Large intestine (tissue), 12 donors: ENCODE measurements around the gene FMN2. TPM values are rescaled to one million over a fixed set of nuclear protein-coding genes. Genes with fewer than 3 reads are reported as not detected.
A peak's percentile ranks its signal among the peaks of the same experiment; 100 is the strongest.

ENCODE experiments used
- DNase-seq, 2 donors: peaks; one replicate each; pipeline versions ENCODE4 v3.0.0 to v3.0.0-alpha.2; 2013
- H3K27ac ChIP-seq: one replicate; pipeline ENCODE4 v1.5.1; 2013; ENCODE audit warnings: low read length
- H3K27me3 ChIP-seq: 2 replicates; pipeline ENCODE4 v1.6.1; 2013; ENCODE audit warnings: low read length; ENCODE audit not compliant: control insufficient read depth, insufficient read depth
- H3K36me3 ChIP-seq: 2 replicates; pipeline ENCODE4 v1.6.1; 2013; ENCODE audit warnings: low read length; ENCODE audit not compliant: control insufficient read depth, insufficient read depth
- H3K4me1 ChIP-seq: one replicate; pipeline ENCODE4 v1.6.1; 2013; ENCODE audit warnings: low read length; ENCODE audit not compliant: control insufficient read depth, insufficient read depth
- H3K4me3 ChIP-seq: one replicate; pipeline ENCODE4 v1.5.1; 2013; ENCODE audit warnings: low read length
- H3K9me3 ChIP-seq: one replicate; pipeline ENCODE4 v1.6.1; 2013; ENCODE audit warnings: mild to moderate bottlenecking, low read depth, low read length, moderate library complexity; ENCODE audit not compliant: control insufficient read depth
- WGBS: methylation state at CpG from one replicate; pipeline ENCODE4 v1.1.5; 2013; ENCODE audit warnings: low lambda C conversion rate; ENCODE audit not compliant: insufficient coverage; 5-methylcytosine and 5-hydroxymethylcytosine counted together
- long read RNA-seq, 11 donors: transcript quantifications; one replicate each; lab custom pipeline, GENCODE V29; 2026
- polyA plus RNA-seq: library from polyadenylated mRNA; unstranded; fragments of 120-200 nt; gene quantifications from one replicate; pipeline ENCODE4 v1.2.1, GENCODE V29; 2013

The FMN2 gene
- 1.8 TPM for polyA plus RNA-seq
- long read RNA-seq, donor 1: 0 reads
- long read RNA-seq, donor 2: 0 reads
- long read RNA-seq, donor 3: 0 reads
- long read RNA-seq, donor 4: 0 reads
- long read RNA-seq, donor 5: 0 reads
- long read RNA-seq, donor 6: 0 reads
- long read RNA-seq, donor 7: 0 reads
- long read RNA-seq, donor 8: 0 reads
- long read RNA-seq, donor 9: 0 reads
- long read RNA-seq, donor 10: 0 reads
- long read RNA-seq, donor 11, full-length matches to known transcripts: 1 of 1 reads
- long read RNA-seq, donor 11, partial matches to known transcripts: 0 of 1 reads
- long read RNA-seq, donor 11, other reads (novel, unspliced or antisense): 0 of 1 reads

- H3K4me3 ChIP-seq: peak within 1 kb of the TSS; percentile 46
- H3K27ac ChIP-seq: no peak within 1 kb of the TSS
- DNase-seq: peak in 1 of 2 donors; percentile 38
- H3K9me3 ChIP-seq: peaks cover 10% of the 10 kb centered on the region
- no CpG with 5 or more reads among the region's 78 CpGs for WGBS
- H3K36me3 ChIP-seq: no peaks in the 10 kb centered on the region
- peaks cover 62% of the 10 kb centered on the region for H3K27me3 ChIP-seq
- H3K4me1 ChIP-seq: no peaks in the 10 kb centered on the region
Observed at GRCh38 chr1:240091614-240092300, at the start of gene FMN2. Gene FMN2, plus strand, starts transcription at chr1:240091883. Its CDS starts 227 bp downstream, at chr1:240092110.

DNA sequence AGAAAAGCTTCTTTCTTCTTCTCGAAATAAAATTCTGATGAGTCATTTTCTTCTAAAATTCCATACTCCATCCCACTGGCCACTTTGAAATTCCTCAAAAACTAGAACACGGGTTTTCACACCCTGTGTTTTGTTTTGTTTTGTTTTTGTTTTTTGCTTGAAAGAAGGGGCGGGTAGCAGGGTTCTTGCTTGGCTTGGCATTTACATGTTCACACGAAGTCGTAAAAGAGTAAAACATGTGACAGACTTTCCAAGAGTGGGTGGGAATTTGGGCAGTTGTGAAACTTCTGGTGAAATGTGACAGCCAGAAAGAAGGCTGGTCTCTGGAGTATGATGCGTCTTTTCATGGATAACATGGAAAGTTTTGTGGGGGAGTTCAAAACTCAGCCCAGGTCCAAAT lies 47.1 kb upstream of the FMN2 start:
- Histone ChIP-seq H3K4me1 (no peaks in the 10 kb centered on the region), H3K27ac (no peak overlapping the region), H3K4me3 (no peak overlapping the region), H3K9me3 (no peaks in the 10 kb centered on the region), H3K36me3 (no peaks in the 10 kb centered on the region), H3K27me3 (no peaks in the 10 kb centered on the region)
- DNase-seq: no peak
- WGBS: 83% methylated on average over 1 of the region's 6 CpGs

DNA sequence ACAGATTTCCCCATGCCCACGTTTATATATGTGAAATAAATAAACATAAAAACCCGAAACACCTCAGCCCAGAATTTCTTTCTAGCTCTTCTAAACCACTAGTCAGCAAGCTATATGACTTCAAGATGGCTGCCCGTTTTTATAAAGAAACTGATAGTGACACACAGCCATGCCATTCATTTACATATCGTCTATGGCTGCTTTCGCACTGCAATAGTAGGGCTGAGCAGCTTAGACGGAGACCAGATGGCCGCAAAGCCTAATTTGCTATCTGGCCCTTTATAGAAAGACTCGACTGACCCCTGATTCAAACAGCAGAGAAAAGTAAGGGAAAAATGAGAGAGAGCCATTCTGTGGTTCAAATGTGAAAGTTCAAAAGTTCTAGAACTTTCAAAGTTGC lies 45.7 kb upstream of the FMN2 start:
- Histone ChIP-seq H3K27me3 (no peaks in the 10 kb centered on the region), H3K4me1 (no peaks in the 10 kb centered on the region), H3K9me3 (no peaks in the 10 kb centered on the region), H3K36me3 (no peaks in the 10 kb centered on the region), H3K27ac (no peak overlapping the region), H3K4me3 (no peak overlapping the region)
- WGBS: no CpG with 5 or more reads among the region's 8 CpGs
- DNase-seq: no peak

- H3K4me1 ChIP-seq: no peaks in the 10 kb centered on the region
- no peak overlapping the region for H3K4me3 ChIP-seq
- no peak for DNase-seq
- no peaks in the 10 kb centered on the region for H3K27me3 ChIP-seq
- WGBS: no CpG with 5 or more reads among the region's 9 CpGs
- H3K9me3 ChIP-seq: no peaks in the 10 kb centered on the region
- no peak overlapping the region for H3K27ac ChIP-seq
- no peaks in the 10 kb centered on the region for H3K36me3 ChIP-seq
Observed at GRCh38 chr1:240054109-240054701, 37.5 kb upstream of the FMN2 start.

GRCh38 chr1:240055936-240056335 lies 35.7 kb upstream of the FMN2 start:
- Histone ChIP-seq H3K36me3 (no peaks in the 10 kb centered on the region), H3K27me3 (no peaks in the 10 kb centered on the region), H3K4me1 (no peaks in the 10 kb centered on the region), H3K4me3 (no peak overlapping the region), H3K9me3 (no peaks in the 10 kb centered on the region), H3K27ac (no peak overlapping the region)
- no CpG with 5 or more reads among the region's 1 CpG for WGBS
- DNase-seq: no peak

- H3K4me3 ChIP-seq: no peak overlapping the region
- DNase-seq: no peak
- no peaks in the 10 kb centered on the region for H3K27me3 ChIP-seq
- no peak overlapping the region for H3K27ac ChIP-seq
- no CpG with 5 or more reads among the region's 3 CpGs for WGBS
- H3K4me1 ChIP-seq: no peaks in the 10 kb centered on the region
- no peaks in the 10 kb centered on the region for H3K9me3 ChIP-seq
- no peaks in the 10 kb centered on the region for H3K36me3 ChIP-seq
Observed at GRCh38 chr1:240056350-240056749, 35.3 kb upstream of the FMN2 start.

DNA sequence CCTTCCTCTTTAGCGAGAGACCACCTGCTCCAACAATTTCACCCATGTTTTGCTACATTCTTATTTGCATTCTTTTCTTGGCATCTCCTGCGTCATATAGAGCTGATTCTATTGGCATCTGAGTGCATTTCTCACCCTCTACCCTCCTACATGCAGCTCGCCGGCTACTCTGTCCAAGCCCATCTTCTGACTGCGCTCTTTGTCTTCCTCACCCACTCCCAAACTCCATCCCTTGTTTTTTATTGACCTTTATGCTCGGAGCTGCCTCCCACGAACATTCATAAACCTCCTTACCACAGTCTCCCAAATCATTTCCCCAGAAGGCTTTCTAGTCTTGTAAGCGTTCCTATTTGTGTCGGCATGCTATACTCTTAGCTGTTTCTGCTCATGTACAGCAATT lies 33.6 kb upstream of the FMN2 start:
- Histone ChIP-seq H3K36me3 (no peaks in the 10 kb centered on the region), H3K4me3 (no peak overlapping the region), H3K27ac (no peak overlapping the region), H3K27me3 (no peaks in the 10 kb centered on the region), H3K4me1 (no peaks in the 10 kb centered on the region), H3K9me3 (no peaks in the 10 kb centered on the region)
- WGBS: 79% methylated on average over 8 of the region's 9 CpGs
- no peak for DNase-seq

DNA sequence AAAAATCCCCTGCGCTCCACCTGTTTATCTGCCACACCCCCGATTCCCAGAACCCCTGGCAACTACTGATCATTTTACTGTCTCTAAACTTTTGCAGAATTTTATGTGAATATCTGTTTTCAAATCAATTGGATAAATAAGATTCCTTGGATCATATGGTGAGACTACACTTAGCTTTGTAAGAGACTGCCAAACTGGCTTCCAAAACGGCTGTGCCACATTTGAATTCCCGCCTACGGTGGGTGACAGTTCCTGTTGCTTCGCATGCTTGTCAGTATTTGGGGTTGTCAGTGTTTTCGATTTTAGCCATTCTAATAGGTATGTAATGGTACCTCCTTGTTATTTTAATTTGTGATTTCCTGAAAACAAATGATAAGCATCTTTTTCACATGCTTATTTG lies 22.7 kb upstream of the FMN2 start:
- DNase-seq: no peak
- Histone ChIP-seq H3K36me3 (no peaks in the 10 kb centered on the region), H3K9me3 (no peaks in the 10 kb centered on the region), H3K4me1 (no peaks in the 10 kb centered on the region), H3K27me3 (no peaks in the 10 kb centered on the region), H3K27ac (no peak overlapping the region), H3K4me3 (no peak overlapping the region)
- 96% methylated on average over 4 of the region's 7 CpGs for WGBS

DNA sequence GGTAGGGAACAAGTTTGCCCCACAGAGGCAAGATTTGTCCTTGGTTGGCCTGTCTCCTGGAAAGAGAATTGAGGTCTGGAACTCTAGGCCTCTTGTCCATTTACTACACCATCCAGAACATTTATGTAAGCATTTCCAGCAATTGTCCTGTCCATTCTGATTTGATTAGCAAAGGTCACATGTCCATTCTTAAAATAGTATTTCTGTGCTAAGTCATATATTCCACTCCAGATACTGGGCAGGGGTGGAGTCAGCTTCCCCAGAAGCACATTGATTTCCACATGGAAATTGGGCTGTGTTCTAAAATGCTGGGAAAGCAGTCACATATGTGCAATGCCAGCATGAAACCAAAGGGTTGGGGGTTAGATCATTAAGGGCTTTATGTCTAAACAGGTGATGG lies 21.5 kb upstream of the FMN2 start:
- DNase-seq: no peak
- Histone ChIP-seq H3K4me1 (no peaks in the 10 kb centered on the region), H3K9me3 (no peaks in the 10 kb centered on the region), H3K36me3 (no peaks in the 10 kb centered on the region), H3K27ac (no peak overlapping the region), H3K4me3 (no peak overlapping the region), H3K27me3 (no peaks in the 10 kb centered on the region)

DNA sequence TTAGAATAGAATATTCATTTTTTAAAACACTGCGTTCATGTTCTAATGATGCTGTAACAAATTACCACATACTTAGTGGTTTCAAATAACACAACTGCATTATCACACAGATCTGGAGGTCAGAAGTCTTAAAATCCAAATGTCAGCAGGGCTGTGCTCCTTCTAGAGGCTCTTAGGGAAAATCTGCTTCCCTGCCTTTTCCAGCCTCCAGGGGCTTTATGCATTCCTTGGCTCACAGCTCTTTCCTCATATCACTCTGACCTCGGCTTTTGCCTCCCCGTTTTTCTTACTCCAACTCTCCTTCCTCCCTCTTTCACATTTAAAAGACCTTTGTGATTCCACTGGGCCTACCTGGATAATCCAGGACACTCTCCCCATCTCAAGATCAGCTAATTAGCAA lies 18.6 kb upstream of the FMN2 start:
- H3K36me3 ChIP-seq: no peaks in the 10 kb centered on the region
- no peak overlapping the region for H3K4me3 ChIP-seq
- H3K27ac ChIP-seq: no peak overlapping the region
- 50% methylated on average over 2 of the region's 3 CpGs for whole genome bisulfite sequencing
- no peak for DNase-seq
- H3K9me3 ChIP-seq: no peaks in the 10 kb centered on the region
- no peaks in the 10 kb centered on the region for H3K27me3 ChIP-seq
- H3K4me1 ChIP-seq: no peaks in the 10 kb centered on the region
